K562 (cell line): ENCODE results near the gene BGN. TPM values are rescaled to one million over a fixed set of nuclear protein-coding genes. Genes with fewer than 3 reads are reported as not detected.
A peak's percentile ranks its signal among the peaks of the same experiment; 100 is the strongest.

ENCODE experiments used
- ARID2 ChIP-seq: fragments of 450-650 bp; IDR thresholded peaks from 2 replicates; pipeline ENCODE4 v1.6.1; 2017; ENCODE audit warnings: antibody characterized with exemption, mild to moderate bottlenecking
- ATF6 ChIP-seq: sonication (generic); formaldehyde crosslinking; IDR thresholded peaks from 2 replicates; pipeline ENCODE4 v1.4.0; 2020; ENCODE audit warnings: mild to moderate bottlenecking, missing genetic modification reagents
- E2F3 ChIP-seq: fragments of 250-450 bp; sonication (Bioruptor Pico); IDR thresholded peaks from 2 replicates; pipeline ENCODE4 v1.4.0; 2020; ENCODE audit warnings: mild to moderate bottlenecking
- E2F6 ChIP-seq, 2 experiments: IDR thresholded peaks; 2 replicates each; pipeline ENCODE4 v1.6.1; 2011; ENCODE audit warnings: borderline replicate concordance in 1 of 2, control low read depth in 1 of 2, low read depth in 1 of 2, low read length in 1 of 2, mild to moderate bottlenecking in 1 of 2, mixed read lengths in 1 of 2, moderate library complexity in 1 of 2; ENCODE audit not compliant: insufficient read depth in 1 of 2, insufficient read length in 1 of 2, poor library complexity in 1 of 2, severe bottlenecking in 1 of 2; ENCODE audit errors: extremely low read depth in 1 of 2
- MYC ChIP-seq, 2 experiments: fragments of 250-450 bp in 1 of 2; sonication (Bioruptor Pico) in 1 of 2; IDR thresholded peaks; 2 replicates each; pipeline versions ENCODE4 v1.5.1 to v1.6.1; 2012 to 2021; ENCODE audit warnings: low read depth in 2 of 2, borderline replicate concordance in 1 of 2, improper control_type of control experiment in 1 of 2, low read length in 1 of 2, mild to moderate bottlenecking in 1 of 2, moderate library complexity in 1 of 2
- NFE2L1 ChIP-seq: fragments of 450-650 bp; IDR thresholded peaks from 2 replicates; pipeline ENCODE4 v1.6.1; 2016; ENCODE audit warnings: missing genetic modification characterization, low read depth, mild to moderate bottlenecking, missing compliant biosample characterization, moderate library complexity, borderline replicate concordance
- NFIC ChIP-seq: fragments of 450-650 bp; IDR thresholded peaks from 2 replicates; pipeline ENCODE4 v1.6.1; 2017; ENCODE audit warnings: mild to moderate bottlenecking, inconsistent platforms
- RBM17 ChIP-seq: fragments of 200-400 bp; formaldehyde crosslinking; IDR thresholded peaks from 2 replicates; pipeline ENCODE4 v1.6.1; 2017; ENCODE audit warnings: low read depth, mild to moderate bottlenecking, low read length, borderline replicate concordance
- SMARCA4 ChIP-seq: fragments of 450-650 bp; IDR thresholded peaks from 2 replicates; pipeline ENCODE4 v1.6.1; 2016
- THAP7 ChIP-seq: fragments of 250-450 bp; sonication (Bioruptor Pico); IDR thresholded peaks from 2 replicates; pipeline ENCODE4 v1.5.0; 2021
- TSC22D4 ChIP-seq: fragments of 450-650 bp; IDR thresholded peaks from 2 replicates; pipeline ENCODE4 v1.6.1; 2016; ENCODE audit warnings: missing genetic modification characterization, missing biosample characterization, control low read depth
- ZFP36 ChIP-seq: fragments of 150-350 bp; IDR thresholded peaks from 2 replicates; pipeline ENCODE4 v1.6.1; 2018; ENCODE audit warnings: low read length, low read depth; ENCODE audit not compliant: partially characterized antibody
- ZNF124 ChIP-seq: sonication (generic); formaldehyde crosslinking; IDR thresholded peaks from 2 replicates; pipeline ENCODE4 v1.8.1; 2022; ENCODE audit warnings: missing genetic modification reagents
- ZNF318 ChIP-seq, 2 experiments: fragments of 450-650 bp; IDR thresholded peaks; 2 replicates each; pipeline ENCODE4 v1.6.1; 2016; ENCODE audit warnings: mild to moderate bottlenecking in 2 of 2, borderline replicate concordance in 1 of 2, low read depth in 1 of 2, moderate library complexity in 1 of 2
- ZSCAN29 ChIP-seq: fragments of 450-650 bp; IDR thresholded peaks from 2 replicates; pipeline ENCODE4 v1.6.1; 2017
- polyA plus RNA-seq, 8 experiments: library from polyadenylated mRNA; depleted of rRNA in 4 of 8; stranded (reverse) in 5 of 8; unstranded in 3 of 8; fragments of >200 nt; fragmentation: Nextera tagmentation in 2 of 8; fragmentation: Illumina TruSeq in 1 of 8; extraction: Ambion mirVana in 2 of 8; extraction: Trizol in 1 of 8; gene quantifications; 2 replicates each; pipeline versions ENCODE4 v1.2.1 to v1.2.3, GENCODE V29; 2011 to 2014; ENCODE audit warnings: inconsistent platforms in 1 of 8, missing spikeins in 1 of 8
- total RNA-seq, 7 experiments: library from RNA; depleted of rRNA in 6 of 7; stranded (reverse); fragments of >200 nt in 6 of 7; fragmentation: Illumina TruSeq in 2 of 7; extraction: Trizol in 2 of 7; gene quantifications; 2 replicates each; pipeline versions ENCODE4 v1.2.1 to v1.2.3, GENCODE V29; 2011 to 2021; ENCODE audit warnings: low replicate concordance in 1 of 7

The BGN gene
- total and polyA plus RNA-seq, 9 of the 15 experiments (the other 6 are each of a cell fraction or from before 2014, with no cell fraction given) = 0.11 TPM; not detected in 8

GRCh38 chrX:153469811-153470410 is 24.9 kb upstream of the BGN start (continued):
- TF ChIP-seq ZNF318 (IDR thresholded peaks at IDR 0.05; ENCODE audit: borderline replicate concordance in 1 of 2, low read depth in 1 of 2) (no peak), ZSCAN29 (no peak), ARID2 (no peak), ZFP36 (no peak), E2F3 (CRISPR knock-in tag) (no peak), ATF6 (CRISPR knock-in tag) (no peak), RBM17 (no peak), SMARCA4 (no peak), MYC (IDR thresholded peaks at IDR 0.05; ENCODE audit: low read depth, low read length) (peak; percentile 86), MYC (CRISPR knock-in tag; IDR thresholded peaks at IDR 0.05; ENCODE audit: borderline replicate concordance, low read depth) (peak; percentile 29; the same call in 1 of the 2 replicates), NFIC (no peak), THAP7 (CRISPR knock-in tag) (no peak), NFE2L1 (tag) (no peak), TSC22D4 (tag) (no peak), E2F6 (IDR thresholded peaks at IDR 0.05; ENCODE audit: borderline replicate concordance in 1 of 2, extremely low read depth in 1 of 2, insufficient read depth in 1 of 2, insufficient read length in 1 of 2, low read depth in 1 of 2, low read length in 1 of 2, poor library complexity in 1 of 2, severe bottlenecking in 1 of 2) (no peak), ZNF124 (CRISPR knock-in tag) (no peak)
